ENCODE data around the gene ZNF648. TPM values are rescaled to one million over a fixed set of nuclear protein-coding genes. Genes with fewer than 3 reads are reported as not detected.

The ZNF648 gene
- total RNA-seq, 1 experiment from 2014 or later: not detected

GRCh38 chr1:182107209-182107608, 45.7 kb upstream of the ZNF648 start:
- intact Hi-C loops (cut with micrococcal nuclease; ENCODE audit: unreplicated experiment): no loop called here
- no peak for DNase-seq (ENCODE audit: low spot score)
- H3K4me1 ChIP-seq (ENCODE audit: insufficient read depth, low read length, poor library complexity, severe bottlenecking): no peaks in the 10 kb centered on the region
- H3K9me3 ChIP-seq (ENCODE audit: low read depth, low read length, poor library complexity, severe bottlenecking): no peaks in the 10 kb centered on the region
- H3K27me3 ChIP-seq (replicated peaks; ENCODE audit: insufficient read depth, low read depth, low read length, poor library complexity): peaks cover 14% of the 10 kb centered on the region
- BruUV-seq (replicated peaks): no TSS peak
- no peaks in the 10 kb centered on the region for H3K36me3 ChIP-seq (ENCODE audit: insufficient read depth, low read length, poor library complexity, severe bottlenecking)
- H3K4me3 ChIP-seq (ENCODE audit: low read depth, low read length, poor library complexity, severe bottlenecking): no peak overlapping the region
- TF ChIP-seq EZH2 (IDR thresholded peaks at IDR 0.05; ENCODE audit: borderline replicate concordance, low read depth, low read length, poor library complexity, severe bottlenecking) (no peak), CTCF (conservative IDR thresholded peaks at IDR 0.05; ENCODE audit: low read depth, low read length) (no peak)
- POLR2A ChIA-PET (ENCODE audit: low non-redundant PET): no interaction called here
- CTCF ChIA-PET: no interaction called here
- H3K27ac ChIP-seq (ENCODE audit: low read depth, low read length, poor library complexity, severe bottlenecking): no peak overlapping the region

- no peak overlapping the region for H3K27ac ChIP-seq (ENCODE audit: low read depth, low read length, poor library complexity, severe bottlenecking)
- intact Hi-C loops (cut with micrococcal nuclease; ENCODE audit: unreplicated experiment): no loop called here
- H3K4me1 ChIP-seq (ENCODE audit: insufficient read depth, low read length, poor library complexity, severe bottlenecking): no peaks in the 10 kb centered on the region
- H3K4me3 ChIP-seq (ENCODE audit: low read depth, low read length, poor library complexity, severe bottlenecking): no peak overlapping the region
- DNase-seq (ENCODE audit: low spot score): no peak
- CTCF ChIA-PET: no interaction called here
- no peak for TF ChIP-seq EZH2 (IDR thresholded peaks at IDR 0.05; ENCODE audit: borderline replicate concordance, low read depth, low read length, poor library complexity, severe bottlenecking)
- no peak for TF ChIP-seq CTCF (conservative IDR thresholded peaks at IDR 0.05; ENCODE audit: low read depth, low read length)
- no TSS peak for BruUV-seq (replicated peaks)
- H3K36me3 ChIP-seq (ENCODE audit: insufficient read depth, low read length, poor library complexity, severe bottlenecking): no peaks in the 10 kb centered on the region
- no peaks in the 10 kb centered on the region for H3K9me3 ChIP-seq (ENCODE audit: low read depth, low read length, poor library complexity, severe bottlenecking)
- peaks cover 22% of the 10 kb centered on the region for H3K27me3 ChIP-seq (replicated peaks; ENCODE audit: insufficient read depth, low read depth, low read length, poor library complexity)
- POLR2A ChIA-PET (ENCODE audit: low non-redundant PET): no interaction called here
These were observed 40.5 kb upstream of the ZNF648 start for GRCh38 chr1:182102043-182102416.

DNA sequence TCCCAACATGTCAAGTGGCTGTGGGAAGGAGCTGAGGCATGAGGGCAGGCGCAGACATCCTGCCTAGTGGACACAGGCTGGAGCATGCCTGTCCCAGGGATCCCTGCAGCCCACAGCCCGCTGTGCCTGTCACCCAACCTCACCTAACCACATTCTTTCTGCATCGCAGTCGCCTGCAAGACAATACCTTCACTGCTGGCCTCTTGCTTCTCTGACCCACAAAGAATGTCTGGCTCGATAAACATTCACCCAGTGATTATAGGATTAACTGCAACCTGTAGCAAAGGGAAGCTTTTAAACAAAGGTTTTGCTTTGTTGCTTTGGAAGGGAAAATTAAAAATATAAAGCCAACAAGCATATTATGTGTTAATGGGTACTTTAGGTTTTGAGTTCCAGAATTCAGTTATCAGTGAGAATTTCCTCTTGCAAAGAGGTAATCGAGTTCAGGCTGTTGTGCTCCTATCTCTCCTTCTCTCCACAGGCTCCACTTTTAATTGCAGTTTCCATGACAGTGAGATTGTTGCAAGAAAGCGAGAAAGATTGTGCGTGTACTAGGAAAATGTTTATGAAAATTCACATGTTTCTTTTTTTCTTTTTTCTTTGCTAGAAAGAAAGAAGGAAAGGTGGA, 40.0 kb upstream of the ZNF648 start:
- DNase-seq (ENCODE audit: low spot score): no peak
- no peak overlapping the region for H3K27ac ChIP-seq (ENCODE audit: low read depth, low read length, poor library complexity, severe bottlenecking)
- intact Hi-C loops (cut with micrococcal nuclease; ENCODE audit: unreplicated experiment): no loop called here
- TF ChIP-seq CTCF (conservative IDR thresholded peaks at IDR 0.05; ENCODE audit: low read depth, low read length) (no peak), EZH2 (IDR thresholded peaks at IDR 0.05; ENCODE audit: borderline replicate concordance, low read depth, low read length, poor library complexity, severe bottlenecking) (no peak)
- H3K4me1 ChIP-seq (ENCODE audit: insufficient read depth, low read length, poor library complexity, severe bottlenecking): no peaks in the 10 kb centered on the region
- ChIA-PET POLR2A (ENCODE audit: low non-redundant PET) (no interaction called here), CTCF (no interaction called here)
- no peak overlapping the region for H3K4me3 ChIP-seq (ENCODE audit: low read depth, low read length, poor library complexity, severe bottlenecking)
- no peaks in the 10 kb centered on the region for H3K9me3 ChIP-seq (ENCODE audit: low read depth, low read length, poor library complexity, severe bottlenecking)
- BruUV-seq (replicated peaks): no TSS peak
- H3K36me3 ChIP-seq (ENCODE audit: insufficient read depth, low read length, poor library complexity, severe bottlenecking): no peaks in the 10 kb centered on the region
- peaks cover 20% of the 10 kb centered on the region for H3K27me3 ChIP-seq (replicated peaks; ENCODE audit: insufficient read depth, low read depth, low read length, poor library complexity)

Measured in A673 (cell line).